ENCODE data around the gene RGS9.

RGS9 gene

GRCh38 chr17:65184235-65184959 is 47.2 kb downstream of the RGS9 start:
- ChIA-PET POLR2A (no interaction called here), CTCF (interaction anchor here (2.3 kb wide), 1 partner anchor 14 kb away, joined by 10 read pairs; no protein-coding TSS in a partner anchor)

GRCh38 chr17:65185062-65185461 is 47.9 kb downstream of the RGS9 start:
- Histone ChIP-seq H3K27me3 (replicated peaks in 2 of 5; ENCODE audit: control insufficient read depth in 4 of 5, insufficient read depth in 5 of 5, low read length in 4 of 5) (peaks cover 0 to 2% (median 0%) of the 10 kb centered on the region in 5 experiments), H3K4me1 (ENCODE audit: control extremely low read depth in 1 of 4, control insufficient read depth in 4 of 4, insufficient read depth in 4 of 4, low read length in 3 of 4) (peaks cover 6 to 16% (median 13%) of the 10 kb centered on the region in 4 experiments), H3K4me3 (ENCODE audit: control insufficient read depth in 1 of 7, extremely low read depth in 1 of 7, insufficient read depth in 4 of 7, low read depth in 2 of 7, low read length in 6 of 7) (no peak overlapping the region), H3K9me3 (ENCODE audit: control extremely low read depth in 1 of 5, control insufficient read depth in 4 of 5, insufficient read depth in 2 of 5, low read depth in 1 of 5, low read length in 4 of 5) (no peaks in the 10 kb centered on the region), H3K36me3 (ENCODE audit: control insufficient read depth in 4 of 4, insufficient read depth in 4 of 4, low read length in 3 of 4) (no peaks in the 10 kb centered on the region), H3K27ac (ENCODE audit: insufficient read depth in 1 of 2, low read depth in 1 of 2, low read length in 2 of 2, poor library complexity in 1 of 2, severe bottlenecking in 2 of 2) (no peak overlapping the region)
- POLR2A ChIA-PET = no interaction called here
- WGBS (ENCODE audit: insufficient coverage) = 84% methylated on average over 4 of the region's 4 CpGs
- no peak for DNase-seq
- CTCF ChIA-PET = interaction anchor here (1.9 to 2.3 kb wide), 2 partner anchors 13 to 21 kb away, joined by 6 to 10 read pairs; no protein-coding TSS in a partner anchor

More at GRCh38 chr17:65184235-65184959, 47.2 kb downstream of the RGS9 start:
- H3K4me3 ChIP-seq (ENCODE audit: control insufficient read depth in 1 of 7, extremely low read depth in 1 of 7, insufficient read depth in 4 of 7, low read depth in 2 of 7, low read length in 6 of 7) = no peak overlapping the region
- no peaks in the 10 kb centered on the region for H3K36me3 ChIP-seq (ENCODE audit: control insufficient read depth in 4 of 4, insufficient read depth in 4 of 4, low read length in 3 of 4)
- no peaks in the 10 kb centered on the region for H3K9me3 ChIP-seq (ENCODE audit: control extremely low read depth in 1 of 5, control insufficient read depth in 4 of 5, insufficient read depth in 2 of 5, low read depth in 1 of 5, low read length in 4 of 5)
- no peak overlapping the region for H3K27ac ChIP-seq (ENCODE audit: insufficient read depth in 1 of 2, low read depth in 1 of 2, low read length in 2 of 2, poor library complexity in 1 of 2, severe bottlenecking in 2 of 2)
- peaks cover 6 to 16% (median 13%) of the 10 kb centered on the region in 4 experiments for H3K4me1 ChIP-seq (ENCODE audit: control extremely low read depth in 1 of 4, control insufficient read depth in 4 of 4, insufficient read depth in 4 of 4, low read length in 3 of 4)
- WGBS (ENCODE audit: insufficient coverage) = 83% methylated on average over 4 of the region's 5 CpGs
- no peak for DNase-seq
- H3K27me3 ChIP-seq (replicated peaks in 2 of 5; ENCODE audit: control insufficient read depth in 4 of 5, insufficient read depth in 5 of 5, low read length in 4 of 5) = peaks cover 0 to 2% (median 0%) of the 10 kb centered on the region in 5 experiments

DNA sequence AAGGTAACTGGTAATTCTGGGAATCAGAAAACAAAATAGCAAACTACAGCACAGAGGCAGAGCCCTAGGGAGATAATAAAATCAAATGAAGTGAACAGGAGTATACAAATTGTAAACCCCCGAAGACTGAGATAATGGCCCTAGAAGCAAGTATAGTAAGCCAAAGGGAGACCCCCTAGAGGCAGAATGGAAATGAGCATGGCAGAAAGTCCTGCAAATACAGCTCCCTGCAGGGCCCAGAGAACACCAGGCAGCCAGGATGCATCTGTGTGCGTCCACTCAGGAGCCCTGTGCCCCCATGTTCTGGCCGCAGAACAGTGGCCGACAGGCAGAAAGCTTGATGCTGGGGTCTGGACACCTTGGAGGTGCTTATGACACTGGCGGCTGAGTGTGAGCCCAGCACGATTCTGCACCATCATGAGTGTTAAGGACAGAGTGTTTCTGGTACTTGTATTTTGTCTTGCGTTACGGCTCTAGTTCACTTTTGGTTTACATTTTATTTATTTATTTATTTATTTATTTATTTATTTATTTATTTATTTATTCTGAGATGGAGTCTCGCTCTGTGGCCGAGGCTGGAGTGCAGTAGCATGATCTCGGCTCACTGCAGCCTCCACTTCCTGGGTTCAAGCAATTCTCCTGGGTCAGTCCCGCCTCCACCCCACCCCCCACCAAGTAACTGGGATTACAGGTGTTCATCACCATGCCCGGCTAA is 48.7 kb downstream of the RGS9 start:
- ChIA-PET POLR2A (no interaction called here), CTCF (interaction anchor here (0.8 to 2.3 kb wide), 4 partner anchors 8 to 22 kb away, joined by 3 to 10 read pairs (median 5); no protein-coding TSS in a partner anchor)
- Histone ChIP-seq H3K27ac (ENCODE audit: insufficient read depth in 1 of 2, low read depth in 1 of 2, low read length in 2 of 2, poor library complexity in 1 of 2, severe bottlenecking in 2 of 2) (no peak overlapping the region), H3K36me3 (ENCODE audit: control insufficient read depth in 4 of 4, insufficient read depth in 4 of 4, low read length in 3 of 4) (no peaks in the 10 kb centered on the region), H3K4me3 (ENCODE audit: control insufficient read depth in 1 of 7, extremely low read depth in 1 of 7, insufficient read depth in 4 of 7, low read depth in 2 of 7, low read length in 6 of 7) (no peak overlapping the region), H3K27me3 (replicated peaks in 2 of 5; ENCODE audit: control insufficient read depth in 4 of 5, insufficient read depth in 5 of 5, low read length in 4 of 5) (peaks cover 0 to 4% (median 0%) of the 10 kb centered on the region in 5 experiments), H3K9me3 (ENCODE audit: control extremely low read depth in 1 of 5, control insufficient read depth in 4 of 5, insufficient read depth in 2 of 5, low read depth in 1 of 5, low read length in 4 of 5) (no peaks in the 10 kb centered on the region), H3K4me1 (ENCODE audit: control extremely low read depth in 1 of 4, control insufficient read depth in 4 of 4, insufficient read depth in 4 of 4, low read length in 3 of 4) (peaks cover 6 to 16% (median 13%) of the 10 kb centered on the region in 4 experiments)
- no peak for DNase-seq
- WGBS (ENCODE audit: insufficient coverage) = 92% methylated on average over 10 of the region's 13 CpGs

DNA sequence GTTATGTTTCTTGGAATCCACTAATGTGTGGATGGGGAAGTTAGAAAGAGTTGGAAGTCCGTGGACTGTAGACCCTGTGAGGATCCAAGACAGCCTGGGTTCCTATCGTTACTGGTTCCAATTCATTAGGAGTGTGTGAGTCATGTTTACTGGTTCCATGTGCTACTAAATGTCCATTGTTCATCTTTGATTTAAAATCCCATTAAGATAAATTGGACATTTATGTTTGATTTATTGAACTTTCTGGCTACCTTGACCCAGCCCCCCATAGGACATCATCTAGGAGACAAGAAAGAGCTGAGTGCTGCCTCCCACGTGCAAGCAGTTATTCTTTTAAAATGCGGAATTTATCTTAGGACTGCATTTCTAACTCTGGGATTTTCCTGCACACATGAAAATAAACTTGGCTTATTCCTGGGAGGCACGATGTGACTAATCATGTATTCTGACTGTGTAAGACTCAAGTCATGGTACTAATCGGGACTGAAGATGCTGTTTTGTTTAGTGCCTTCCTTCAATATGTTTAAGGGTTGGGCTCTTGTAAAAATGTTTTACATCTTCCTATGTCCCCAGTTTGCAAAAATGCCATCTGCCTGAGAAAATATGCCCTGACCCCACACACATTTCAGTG is 53.4 kb downstream of the RGS9 start:
- ChIA-PET POLR2A (no interaction called here), CTCF (no interaction called here)
- no peak for DNase-seq
- no peaks in the 10 kb centered on the region for H3K9me3 ChIP-seq (ENCODE audit: control extremely low read depth in 1 of 5, control insufficient read depth in 4 of 5, insufficient read depth in 2 of 5, low read depth in 1 of 5, low read length in 4 of 5)
- H3K36me3 ChIP-seq (ENCODE audit: control insufficient read depth in 4 of 4, insufficient read depth in 4 of 4, low read length in 3 of 4) = no peaks in the 10 kb centered on the region
- H3K27me3 ChIP-seq (replicated peaks in 2 of 5; ENCODE audit: control insufficient read depth in 4 of 5, insufficient read depth in 5 of 5, low read length in 4 of 5) = peaks cover 0 to 4% (median 0%) of the 10 kb centered on the region in 5 experiments
- no peak overlapping the region for H3K4me3 ChIP-seq (ENCODE audit: control insufficient read depth in 1 of 7, extremely low read depth in 1 of 7, insufficient read depth in 4 of 7, low read depth in 2 of 7, low read length in 6 of 7)
- H3K4me1 ChIP-seq (ENCODE audit: control extremely low read depth in 1 of 4, control insufficient read depth in 4 of 4, insufficient read depth in 4 of 4, low read length in 3 of 4) = no peaks in the 10 kb centered on the region
- no peak overlapping the region for H3K27ac ChIP-seq (ENCODE audit: insufficient read depth in 1 of 2, low read depth in 1 of 2, low read length in 2 of 2, poor library complexity in 1 of 2, severe bottlenecking in 2 of 2)
- 94% methylated on average over 4 of the region's 6 CpGs for WGBS (ENCODE audit: insufficient coverage)

- H3K4me3 ChIP-seq (ENCODE audit: control insufficient read depth in 1 of 7, extremely low read depth in 1 of 7, insufficient read depth in 4 of 7, low read depth in 2 of 7, low read length in 6 of 7) = no peak overlapping the region
- no peaks in the 10 kb centered on the region for H3K36me3 ChIP-seq (ENCODE audit: control insufficient read depth in 4 of 4, insufficient read depth in 4 of 4, low read length in 3 of 4)
- no peak overlapping the region for H3K27ac ChIP-seq (ENCODE audit: insufficient read depth in 1 of 2, low read depth in 1 of 2, low read length in 2 of 2, poor library complexity in 1 of 2, severe bottlenecking in 2 of 2)
- DNase-seq = no peak
- ChIA-PET CTCF (interaction anchor here (1.0 to 1.7 kb wide), 4 partner anchors 10 to 97 kb away, joined by 3 to 4 read pairs (median 3); no protein-coding TSS in a partner anchor), POLR2A (interaction anchor here (0.5 kb wide), 1 partner anchor 35 kb away, joined by 3 read pairs; no protein-coding TSS in a partner anchor)
- no peaks in the 10 kb centered on the region for H3K4me1 ChIP-seq (ENCODE audit: control extremely low read depth in 1 of 4, control insufficient read depth in 4 of 4, insufficient read depth in 4 of 4, low read length in 3 of 4)
- WGBS (ENCODE audit: insufficient coverage) = 95% methylated on average over 3 of the region's 8 CpGs
- no peaks in the 10 kb centered on the region for H3K9me3 ChIP-seq (ENCODE audit: control extremely low read depth in 1 of 5, control insufficient read depth in 4 of 5, insufficient read depth in 2 of 5, low read depth in 1 of 5, low read length in 4 of 5)
- H3K27me3 ChIP-seq (replicated peaks in 2 of 5; ENCODE audit: control insufficient read depth in 4 of 5, insufficient read depth in 5 of 5, low read length in 4 of 5) = peaks cover 0 to 4% (median 0%) of the 10 kb centered on the region in 5 experiments
Observed at GRCh38 chr17:65191811-65192740, 54.9 kb downstream of the RGS9 start.

DNA sequence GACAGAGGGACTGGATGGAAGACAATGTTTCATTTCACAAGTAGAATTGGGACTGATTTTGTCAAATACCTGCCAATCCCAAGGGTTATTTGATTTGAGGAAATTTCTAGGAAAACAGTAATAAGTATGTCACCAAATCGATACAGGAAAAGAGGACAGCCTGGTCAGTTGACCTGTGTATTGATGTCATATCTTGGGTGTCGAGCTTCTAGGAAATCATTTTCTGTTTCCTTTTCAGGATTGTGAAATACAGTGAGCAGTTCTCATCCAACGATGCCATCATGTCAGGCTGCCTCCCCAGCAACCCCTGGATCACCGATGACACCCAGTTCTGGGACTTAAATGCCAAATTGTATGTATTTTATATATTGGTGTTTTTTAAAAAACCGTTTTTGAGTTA is 56.1 kb downstream of the RGS9 start:
- no peaks in the 10 kb centered on the region for H3K36me3 ChIP-seq (ENCODE audit: control insufficient read depth in 4 of 4, insufficient read depth in 4 of 4, low read length in 3 of 4)
- no peak for DNase-seq
- H3K9me3 ChIP-seq (ENCODE audit: control extremely low read depth in 1 of 5, control insufficient read depth in 4 of 5, insufficient read depth in 2 of 5, low read depth in 1 of 5, low read length in 4 of 5) = no peaks in the 10 kb centered on the region
- peaks cover 0 to 2% (median 0%) of the 10 kb centered on the region in 5 experiments for H3K27me3 ChIP-seq (replicated peaks in 2 of 5; ENCODE audit: control insufficient read depth in 4 of 5, insufficient read depth in 5 of 5, low read length in 4 of 5)
- H3K4me1 ChIP-seq (ENCODE audit: control extremely low read depth in 1 of 4, control insufficient read depth in 4 of 4, insufficient read depth in 4 of 4, low read length in 3 of 4) = no peaks in the 10 kb centered on the region
- no peak overlapping the region for H3K27ac ChIP-seq (ENCODE audit: insufficient read depth in 1 of 2, low read depth in 1 of 2, low read length in 2 of 2, poor library complexity in 1 of 2, severe bottlenecking in 2 of 2)
- WGBS (ENCODE audit: insufficient coverage) = 83% methylated on average over 2 of the region's 5 CpGs
- no peak overlapping the region for H3K4me3 ChIP-seq (ENCODE audit: control insufficient read depth in 1 of 7, extremely low read depth in 1 of 7, insufficient read depth in 4 of 7, low read depth in 2 of 7, low read length in 6 of 7)
- ChIA-PET POLR2A (no interaction called here), CTCF (interaction anchor here (0.8 to 1.7 kb wide), 3 partner anchors 11 to 92 kb away, joined by 3 to 4 read pairs (median 3); partner anchors contain the start of gene RGS9)
